HepG2 (cell line): ENCODE results near the gene EPHA4.

ENCODE experiments used
- CTCF ChIP-seq: sonication (generic); formaldehyde crosslinking; IDR thresholded peaks from 2 replicates; pipeline ENCODE4 v1.5.0; 2020; ENCODE audit warnings: mild to moderate bottlenecking, missing genetic modification reagents, moderate library complexity
- FOXP1 ChIP-seq, 2 experiments: fragments of 450-650 bp in 1 of 2; IDR thresholded peaks; 2 replicates each; pipeline ENCODE4 v1.6.1; 2017 to 2018; ENCODE audit warnings: antibody characterized with exemption in 1 of 2
- HNF1A ChIP-seq, 2 experiments: sonication (generic) in 1 of 2; formaldehyde crosslinking in 1 of 2; IDR thresholded peaks; 2 replicates each; pipeline versions ENCODE4 v1.4.0 to v1.6.1; 2016 to 2020; ENCODE audit warnings: borderline replicate concordance in 1 of 2, low read depth in 1 of 2, mild to moderate bottlenecking in 1 of 2, missing genetic modification reagents in 1 of 2
- JUND ChIP-seq: sonication (generic); formaldehyde crosslinking; IDR thresholded peaks from 2 replicates; pipeline ENCODE4 v1.8.0; 2022; ENCODE audit warnings: mild to moderate bottlenecking, missing genetic modification reagents
- NBN ChIP-seq: fragments of 450-650 bp; conservative IDR thresholded peaks from 2 replicates; pipeline ENCODE4 v1.6.1; 2017
- PHB2 ChIP-seq: fragments of 450-650 bp; IDR thresholded peaks from 2 replicates; pipeline ENCODE4 v1.6.1; 2018; ENCODE audit not compliant: partially characterized antibody
- RAD21 ChIP-seq: fragments of 450-650 bp; formaldehyde crosslinking; IDR thresholded peaks from 2 replicates; pipeline ENCODE4 v1.5.0; 2020; ENCODE audit warnings: mild to moderate bottlenecking
- RNF2 ChIP-seq: fragments of 450-650 bp; conservative IDR thresholded peaks from 2 replicates; pipeline ENCODE4 v1.6.1; 2016; ENCODE audit warnings: low read depth
- RORA ChIP-seq: sonication (generic); formaldehyde crosslinking; IDR thresholded peaks from 2 replicates; pipeline ENCODE4 v1.5.0; 2020; ENCODE audit warnings: mild to moderate bottlenecking, missing genetic modification reagents, moderate library complexity
- TCF7 ChIP-seq: sonication (generic); IDR thresholded peaks from 2 replicates; pipeline ENCODE4 v1.6.1; 2016; ENCODE audit warnings: antibody characterized with exemption, low read depth
- ZNF609 ChIP-seq: sonication (generic); formaldehyde crosslinking; IDR thresholded peaks from 2 replicates; pipeline ENCODE4 v1.4.0; 2020; ENCODE audit warnings: mild to moderate bottlenecking, missing genetic modification reagents, borderline replicate concordance
- TF ChIP-seq, protein P1 (sequence below): IDR thresholded peaks from 2 replicates; pipeline ENCODE4 v1.6.1; 2012; ENCODE audit warnings: low read length, improper control_type of control experiment
- TF ChIP-seq, protein P2 (sequence below): sonication (generic); formaldehyde crosslinking; IDR thresholded peaks from 2 replicates; pipeline ENCODE4 v1.8.0; 2022; ENCODE audit warnings: mild to moderate bottlenecking, missing genetic modification reagents, moderate library complexity
- TF ChIP-seq, protein P3 (sequence below): IDR thresholded peaks from 2 replicates; pipeline ENCODE4 v1.6.1; 2012; ENCODE audit warnings: inconsistent platforms

DNA sequence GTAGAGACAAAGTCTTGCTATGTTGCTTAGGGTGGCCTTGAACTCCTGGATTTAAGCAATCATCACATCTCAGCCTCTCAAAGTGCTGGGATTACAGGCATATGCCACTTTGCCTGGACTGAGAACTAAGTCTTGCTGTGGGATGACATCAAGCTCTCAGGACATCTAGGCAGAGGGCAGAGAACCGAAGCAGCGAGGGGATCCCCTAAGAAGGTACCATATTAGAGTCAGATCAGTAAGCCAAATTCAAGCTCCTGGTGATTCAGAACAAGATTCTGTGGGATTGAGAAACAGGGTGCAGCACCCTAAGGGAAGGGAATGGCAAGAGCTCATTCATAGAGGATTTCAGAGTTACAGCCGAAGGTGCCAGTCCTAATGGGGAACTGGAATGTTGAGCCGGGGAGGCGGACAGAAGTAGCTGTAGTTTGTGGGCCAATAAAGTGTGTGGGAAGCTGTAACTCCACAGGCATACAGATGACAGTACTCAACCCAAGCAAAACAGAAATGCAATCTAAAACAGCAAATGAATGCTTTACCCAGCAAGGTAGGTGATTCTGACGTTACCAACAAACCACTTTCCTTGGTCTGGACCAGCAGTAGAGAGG is 30.9 kb downstream of the EPHA4 start:
- TF ChIP-seq HNF1A (IDR thresholded peaks at IDR 0.05; ENCODE audit: low read depth), result no peak
- TF ChIP-seq HNF1A (CRISPR knock-in tag; IDR thresholded peaks at IDR 0.05; ENCODE audit: borderline replicate concordance), result no peak
- no peak for TF ChIP-seq TCF7
- TF ChIP-seq, protein P1, sequence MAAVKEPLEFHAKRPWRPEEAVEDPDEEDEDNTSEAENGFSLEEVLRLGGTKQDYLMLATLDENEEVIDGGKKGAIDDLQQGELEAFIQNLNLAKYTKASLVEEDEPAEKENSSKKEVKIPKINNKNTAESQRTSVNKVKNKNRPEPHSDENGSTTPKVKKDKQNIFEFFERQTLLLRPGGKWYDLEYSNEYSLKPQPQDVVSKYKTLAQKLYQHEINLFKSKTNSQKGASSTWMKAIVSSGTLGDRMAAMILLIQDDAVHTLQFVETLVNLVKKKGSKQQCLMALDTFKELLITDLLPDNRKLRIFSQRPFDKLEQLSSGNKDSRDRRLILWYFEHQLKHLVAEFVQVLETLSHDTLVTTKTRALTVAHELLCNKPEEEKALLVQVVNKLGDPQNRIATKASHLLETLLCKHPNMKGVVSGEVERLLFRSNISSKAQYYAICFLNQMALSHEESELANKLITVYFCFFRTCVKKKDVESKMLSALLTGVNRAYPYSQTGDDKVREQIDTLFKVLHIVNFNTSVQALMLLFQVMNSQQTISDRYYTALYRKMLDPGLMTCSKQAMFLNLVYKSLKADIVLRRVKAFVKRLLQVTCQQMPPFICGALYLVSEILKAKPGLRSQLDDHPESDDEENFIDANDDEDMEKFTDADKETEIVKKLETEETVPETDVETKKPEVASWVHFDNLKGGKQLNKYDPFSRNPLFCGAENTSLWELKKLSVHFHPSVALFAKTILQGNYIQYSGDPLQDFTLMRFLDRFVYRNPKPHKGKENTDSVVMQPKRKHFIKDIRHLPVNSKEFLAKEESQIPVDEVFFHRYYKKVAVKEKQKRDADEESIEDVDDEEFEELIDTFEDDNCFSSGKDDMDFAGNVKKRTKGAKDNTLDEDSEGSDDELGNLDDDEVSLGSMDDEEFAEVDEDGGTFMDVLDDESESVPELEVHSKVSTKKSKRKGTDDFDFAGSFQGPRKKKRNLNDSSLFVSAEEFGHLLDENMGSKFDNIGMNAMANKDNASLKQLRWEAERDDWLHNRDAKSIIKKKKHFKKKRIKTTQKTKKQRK, result no peak
- TF ChIP-seq CTCF (CRISPR knock-in tag), result no peak
- no peak for TF ChIP-seq NBN
- no peak for TF ChIP-seq RORA (CRISPR knock-in tag)
- TF ChIP-seq RAD21 (CRISPR knock-in tag), result no peak
- TF ChIP-seq RNF2, result no peak
- TF ChIP-seq, protein P2, sequence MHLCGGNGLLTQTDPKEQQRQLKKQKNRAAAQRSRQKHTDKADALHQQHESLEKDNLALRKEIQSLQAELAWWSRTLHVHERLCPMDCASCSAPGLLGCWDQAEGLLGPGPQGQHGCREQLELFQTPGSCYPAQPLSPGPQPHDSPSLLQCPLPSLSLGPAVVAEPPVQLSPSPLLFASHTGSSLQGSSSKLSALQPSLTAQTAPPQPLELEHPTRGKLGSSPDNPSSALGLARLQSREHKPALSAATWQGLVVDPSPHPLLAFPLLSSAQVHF, result no peak
- TF ChIP-seq, protein P3, sequence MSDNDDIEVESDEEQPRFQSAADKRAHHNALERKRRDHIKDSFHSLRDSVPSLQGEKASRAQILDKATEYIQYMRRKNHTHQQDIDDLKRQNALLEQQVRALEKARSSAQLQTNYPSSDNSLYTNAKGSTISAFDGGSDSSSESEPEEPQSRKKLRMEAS, result no peak
- no peak for TF ChIP-seq FOXP1 (IDR thresholded peaks at IDR 0.05)
- TF ChIP-seq FOXP1 (CRISPR knock-in tag; IDR thresholded peaks at IDR 0.05), result no peak
- no peak for TF ChIP-seq PHB2
- no peak for TF ChIP-seq JUND (CRISPR knock-in tag)
- no peak for TF ChIP-seq ZNF609 (CRISPR knock-in tag)
